CD4-positive, alpha-beta T cell treated with Interleukin-15 for 4 hours (primary cell): ENCODE measurements around the gene PCBP3.
"Not testable (repeated sequence)": the region's sequence is repeated elsewhere in the genome, so short reads cannot be mapped to it uniquely, and the experiment has no call there.

Source experiments
- DNase-seq: peaks from one replicate; pipeline ENCODE4 v3.0.0-alpha.2; 2020; ENCODE audit warnings: low spot score

Gene PCBP3

GRCh38 chr21:45808663-45809062, 165.1 kb downstream of the PCBP3 start:
- not testable (repeated sequence) for DNase-seq

GRCh38 chr21:45809421-45809820, 165.9 kb downstream of the PCBP3 start:
- no peak for DNase-seq

DNA sequence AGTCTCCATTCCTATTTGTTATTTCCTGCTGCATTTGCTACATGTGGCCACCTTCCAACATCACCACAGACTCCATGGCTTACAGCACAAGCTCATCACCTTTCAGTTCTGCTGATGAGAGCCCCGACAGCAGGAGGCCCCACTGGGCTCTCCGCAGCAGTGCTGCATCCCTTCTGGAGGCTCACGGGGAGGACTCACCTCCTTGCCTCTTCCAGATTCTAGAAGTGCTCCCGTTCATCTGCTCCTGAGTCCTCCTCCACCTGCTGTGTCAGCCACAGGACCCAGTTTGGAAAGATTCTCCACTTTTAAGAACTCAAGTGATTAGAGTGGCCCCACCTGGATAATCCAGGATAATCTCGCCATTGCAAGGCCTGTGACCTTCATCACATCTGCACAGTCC, 167.6 kb downstream of the PCBP3 start:
- DNase-seq: no peak

DNA sequence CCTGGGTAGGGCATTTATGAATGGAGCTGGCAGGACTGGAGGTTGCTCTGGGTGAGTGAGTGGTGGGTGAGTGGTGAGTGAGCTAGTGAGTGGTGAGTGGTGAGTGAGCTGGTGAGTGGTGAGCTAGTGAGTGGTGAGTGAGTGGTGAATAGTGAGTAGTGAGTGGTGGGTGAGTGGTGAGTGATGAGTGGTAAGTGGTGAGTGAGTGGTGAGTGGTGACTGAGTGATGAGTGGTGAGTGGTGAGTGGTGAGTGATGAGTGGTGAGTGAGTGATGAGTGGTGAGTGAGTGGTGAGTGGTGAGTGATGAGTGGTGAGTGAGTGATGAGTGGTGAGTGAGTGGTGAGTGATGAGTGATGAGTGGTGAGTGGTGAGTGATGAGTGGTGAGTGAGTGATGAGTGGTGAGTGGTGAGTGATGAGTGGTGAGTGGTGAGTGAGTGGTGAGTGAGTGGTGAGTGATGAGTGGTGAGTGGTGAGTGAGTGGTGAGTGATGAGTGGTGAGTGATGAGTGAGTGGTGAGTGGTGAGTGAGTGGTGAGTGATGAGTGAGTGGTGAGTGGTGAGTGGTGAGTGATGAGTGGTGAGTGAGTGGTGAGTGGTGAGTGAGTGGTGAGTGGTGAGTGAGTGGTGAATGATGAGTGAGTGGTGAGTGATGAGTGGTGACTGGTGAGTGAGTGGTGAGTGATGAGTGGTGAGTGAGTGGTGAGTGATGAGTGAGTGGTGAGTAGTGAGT, 170.8 kb downstream of the PCBP3 start:
- DNase-seq: not testable (repeated sequence)

GRCh38 chr21:45815781-45816180, 172.3 kb downstream of the PCBP3 start:
- DNase-seq: not testable (repeated sequence)

DNA sequence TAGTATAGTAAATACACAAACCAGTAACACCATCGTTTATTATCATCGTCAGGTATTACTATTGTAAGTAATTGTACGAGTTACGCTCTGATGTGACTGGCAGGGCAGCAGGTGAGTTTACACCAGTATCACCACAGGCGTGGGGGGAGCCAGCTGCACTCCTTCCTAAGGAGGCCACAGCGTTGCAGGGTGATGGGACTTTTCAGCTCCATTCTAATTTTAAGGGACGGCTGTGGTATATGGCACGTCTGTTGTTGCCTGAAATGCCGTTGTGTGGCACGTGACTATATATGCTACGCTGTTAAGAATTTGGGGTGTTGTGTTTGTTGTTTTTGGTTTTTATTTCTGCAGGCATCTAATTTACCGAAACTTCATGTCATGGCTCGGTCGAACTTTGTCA, 173.3 kb downstream of the PCBP3 start:
- no peak for DNase-seq

DNA sequence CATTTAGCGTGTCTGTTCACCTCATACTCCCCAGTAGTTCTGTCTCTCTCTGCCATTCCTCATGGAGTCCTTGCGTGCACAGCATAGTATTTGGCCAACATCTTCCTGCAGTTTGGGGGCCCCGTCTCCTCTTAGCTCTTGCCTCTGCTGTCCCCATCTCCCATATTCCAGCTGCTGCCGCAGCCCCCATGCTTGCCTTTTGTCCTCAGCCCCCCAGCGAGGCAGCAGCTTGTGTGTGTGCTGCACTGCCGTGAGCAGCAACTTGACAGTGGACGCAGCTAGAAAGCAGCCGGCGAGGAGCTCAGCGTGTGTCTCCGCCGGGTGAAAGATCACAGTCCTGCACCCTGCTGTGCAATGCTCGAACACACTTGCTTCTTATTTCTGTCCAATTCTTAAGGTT, 173.8 kb downstream of the PCBP3 start:
- no peak for DNase-seq

GRCh38 chr21:45818276-45818903, 174.9 kb downstream of the PCBP3 start:
- no peak for DNase-seq

- DNase-seq: peak; percentile 19
These were observed 175.4 kb downstream of the PCBP3 start for GRCh38 chr21:45818904-45819285.

DNA sequence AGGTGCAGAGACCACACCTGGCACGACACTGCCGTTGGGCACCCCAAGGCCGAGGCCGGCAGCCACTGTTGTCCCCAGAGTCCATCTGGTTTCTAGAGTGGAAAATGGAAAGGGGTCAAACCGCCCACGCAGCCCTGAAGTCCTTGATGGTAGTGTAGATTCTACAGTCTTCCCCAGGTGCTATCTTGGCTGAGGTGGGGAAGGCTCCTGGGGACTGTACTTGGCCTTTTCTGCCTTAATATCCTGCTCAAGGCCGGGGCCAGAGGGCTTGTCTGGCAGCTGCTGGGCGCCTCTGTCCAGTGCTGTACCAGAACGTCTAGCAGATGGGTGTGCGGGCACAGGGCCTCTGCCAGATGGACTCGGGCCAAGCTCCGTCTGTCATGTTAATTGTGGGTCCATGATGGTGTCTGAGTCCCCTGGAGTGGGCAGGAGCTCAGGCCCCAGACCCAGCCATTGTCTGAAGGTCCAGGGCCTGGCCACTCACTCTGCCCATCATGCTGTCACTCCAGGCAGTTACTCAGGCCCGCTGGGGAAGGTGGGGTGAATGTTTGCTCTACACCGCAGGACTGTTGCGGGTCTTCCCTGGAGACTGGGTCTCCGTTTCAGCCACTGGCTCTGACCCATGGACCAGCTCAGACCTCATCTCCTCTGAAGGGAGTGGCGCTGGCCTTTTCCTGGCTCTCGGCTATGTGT, 176.1 kb downstream of the PCBP3 start:
- no peak for DNase-seq

DNA sequence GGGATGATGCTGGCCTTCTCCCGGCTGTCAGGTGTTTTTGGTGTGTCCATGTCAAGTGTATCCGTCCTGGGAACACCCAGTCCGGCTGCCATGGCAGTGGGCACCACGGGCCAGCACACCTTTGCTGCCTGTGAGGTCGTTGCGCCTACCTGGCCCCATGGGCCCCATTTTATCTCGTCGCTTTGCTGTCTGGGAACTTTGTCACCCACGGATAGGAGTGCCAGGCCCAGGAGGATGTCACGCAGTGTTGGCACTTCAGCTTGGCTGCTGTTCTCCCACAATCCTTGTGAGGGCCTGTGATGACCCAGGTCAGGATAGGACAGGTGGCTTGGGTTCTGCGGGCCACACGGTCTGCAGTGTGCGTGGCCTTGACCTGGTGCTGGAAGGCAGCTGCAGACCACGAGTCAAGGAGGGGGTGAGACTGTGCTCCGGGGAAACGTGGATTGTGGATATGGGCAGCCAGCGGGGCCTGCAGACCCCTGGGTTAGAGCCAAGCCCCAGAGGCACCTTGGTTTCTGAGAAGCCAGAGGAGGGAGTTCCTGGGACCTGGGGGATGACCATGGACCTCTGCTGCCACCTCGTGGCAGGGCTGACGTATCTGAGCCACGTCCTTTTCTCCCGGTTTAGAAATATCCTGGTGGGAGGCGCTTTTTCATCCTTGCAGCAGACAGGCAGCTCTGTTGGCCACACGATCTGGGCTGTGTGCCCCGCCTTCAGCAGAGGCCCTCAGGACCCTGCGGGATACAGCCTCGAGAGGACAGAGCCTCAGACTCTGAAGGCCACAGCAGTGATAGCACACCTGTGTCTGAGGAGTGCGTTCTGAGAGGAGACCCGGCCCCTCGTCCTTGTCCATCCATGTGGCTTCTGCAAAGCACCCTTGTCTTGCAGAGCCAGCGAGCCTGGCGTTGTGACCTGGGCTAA, 176.9 kb downstream of the PCBP3 start:
- peak; percentile 63 for DNase-seq

GRCh38 chr21:45821315-45821962, 177.9 kb downstream of the PCBP3 start:
- DNase-seq: no peak

DNA sequence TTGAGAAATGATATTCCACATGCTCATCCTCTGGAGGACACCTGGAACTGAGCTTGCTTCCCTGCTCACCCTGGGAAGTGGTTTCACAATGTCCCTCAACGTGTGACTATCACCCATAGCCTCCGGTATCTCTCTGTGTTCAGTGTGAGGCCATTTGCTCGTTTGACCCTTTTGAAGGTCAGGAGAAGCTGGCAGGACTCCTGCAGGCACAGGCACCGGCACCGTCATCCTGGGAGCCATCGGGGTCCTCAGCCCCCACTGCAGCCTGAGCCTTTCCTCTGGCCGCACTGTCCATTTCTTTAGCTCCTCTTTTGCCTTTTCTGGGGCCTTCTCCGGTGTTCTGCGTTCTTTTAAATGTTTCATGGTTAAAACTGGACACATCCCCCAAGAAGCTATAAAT, 178.5 kb downstream of the PCBP3 start:
- no peak for DNase-seq

GRCh38 chr21:45822429-45823099, 179.0 kb downstream of the PCBP3 start:
- DNase-seq: no peak

DNA sequence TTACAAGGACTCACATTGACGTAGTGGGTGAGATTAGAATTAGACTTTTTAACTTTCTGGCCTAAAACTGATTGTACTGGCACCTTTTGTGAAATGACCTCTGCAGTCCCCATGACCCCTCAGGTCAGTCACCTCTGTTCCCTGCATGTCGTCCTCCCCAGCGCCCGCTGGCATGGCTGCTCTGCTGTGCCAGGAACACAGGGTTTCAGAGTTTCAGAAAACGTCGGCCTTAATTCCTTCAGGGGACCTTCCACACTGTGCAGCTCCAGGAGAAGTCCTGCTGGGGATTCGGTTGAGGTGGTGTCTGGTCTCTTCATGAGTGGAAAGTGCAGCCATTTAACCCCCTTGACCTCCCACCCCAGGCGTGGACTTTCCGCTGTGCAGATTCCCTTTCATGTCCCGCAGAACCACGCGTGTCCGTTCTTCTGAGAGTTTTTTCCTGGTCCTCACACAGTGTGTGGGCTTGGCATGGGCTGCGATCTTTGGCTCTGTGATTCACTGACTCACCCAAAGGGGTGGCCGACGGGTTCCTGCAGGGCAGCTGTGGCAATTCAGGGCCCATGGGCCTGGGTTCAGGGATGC, 179.7 kb downstream of the PCBP3 start:
- no peak for DNase-seq

DNA sequence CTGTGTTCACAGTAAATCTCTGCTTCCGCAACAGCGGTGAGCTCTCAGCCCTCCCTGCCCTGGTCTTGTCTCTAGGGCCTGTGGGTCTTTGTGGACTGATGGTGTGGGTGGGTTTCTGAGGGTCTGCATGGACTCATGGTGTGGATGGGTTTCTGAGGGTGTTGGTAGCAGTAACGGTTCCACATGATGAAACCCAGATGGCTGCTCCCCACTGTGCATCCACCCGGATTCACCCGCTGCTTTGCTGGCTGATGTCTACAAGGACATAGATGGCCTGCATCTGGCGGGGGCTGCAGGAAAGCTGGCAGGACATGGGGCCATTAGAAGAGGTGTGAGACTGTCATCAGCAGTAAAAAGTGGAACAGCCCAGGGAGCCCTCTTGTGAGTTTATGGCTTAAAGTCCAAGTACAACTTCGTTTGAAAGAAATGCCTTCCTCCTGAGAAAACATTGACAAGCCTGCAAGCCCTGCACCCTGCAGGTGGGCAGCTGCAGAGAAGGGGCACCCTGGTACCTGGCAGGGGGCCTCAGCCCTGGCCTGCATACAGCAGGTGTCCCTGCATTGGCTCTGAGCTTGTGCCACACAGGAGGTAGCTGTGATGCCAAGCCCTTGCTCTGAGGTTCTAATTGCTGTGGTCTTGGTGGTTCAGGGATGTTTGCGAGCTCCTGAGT, 181.2 kb downstream of the PCBP3 start:
- no peak for DNase-seq

- no peak for DNase-seq
These were observed 181.7 kb downstream of the PCBP3 start for GRCh38 chr21:45825219-45825618.

- no peak for DNase-seq
These were observed 183.3 kb downstream of the PCBP3 start for GRCh38 chr21:45826676-45827301.

GRCh38 chr21:45827302-45827692, 183.8 kb downstream of the PCBP3 start:
- no peak for DNase-seq
